OCI-LY1 (cell line): ENCODE measurements around the gene TUBA4A.

Experiments used
- CTCF ChIP-seq: fragments of 200-600 bp; sonication (generic), shearing (Covaris generic); IDR thresholded peaks from 2 replicates; pipeline ENCODE4 v1.5.1; 2017; ENCODE audit warnings: mild to moderate bottlenecking, antibody characterized with exemption, low read length, moderate library complexity, mixed read lengths
- EZH2 ChIP-seq: fragments of 200-600 bp; sonication (generic), shearing (Covaris generic); IDR thresholded peaks from 2 replicates; pipeline ENCODE4 v1.8.0; 2017; ENCODE audit warnings: borderline replicate concordance, mixed run types, mild to moderate bottlenecking, antibody characterized with exemption, low read length, moderate library complexity, mixed read lengths

GRCh38 chr2:219247678-219248642 is 5.8 kb downstream of the TUBA4A start:
- TF ChIP-seq CTCF (no peak; the same call in 1 of the 2 replicates), EZH2 (no peak)
